GM19455 (cell line): ENCODE results near the gene SLC13A4.
"Not testable (repeated sequence)": the region's sequence is repeated elsewhere in the genome, so short reads cannot be mapped to it uniquely, and the experiment has no call there.

Experiments
- ATAC-seq: cut with Tn5 transposase; IDR thresholded peaks from one replicate; pipeline ENCODE4 v1.9.1; 2021; ENCODE audit not compliant: unreplicated experiment

SLC13A4 gene

DNA sequence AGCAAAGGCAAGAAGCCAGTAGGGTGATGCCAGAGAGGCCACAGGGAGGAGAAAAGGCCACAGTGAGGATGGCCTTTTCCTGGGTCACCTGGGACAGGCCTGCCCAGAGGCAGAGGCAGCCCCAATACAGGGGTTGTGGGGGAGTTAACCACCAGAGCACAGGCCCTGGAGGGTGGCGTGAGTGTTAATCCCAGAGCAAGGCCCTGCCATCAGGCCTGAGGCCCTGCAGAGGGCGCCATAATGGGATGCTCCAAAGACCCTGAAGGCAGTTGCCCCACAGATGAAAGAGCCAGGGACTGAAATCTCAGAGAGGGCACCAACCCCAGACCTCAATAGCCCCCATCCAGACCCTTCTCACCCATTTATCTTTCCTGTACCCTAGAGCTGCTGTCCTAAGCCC lies 23.9 kb downstream of the SLC13A4 start:
- no peak for ATAC-seq

DNA sequence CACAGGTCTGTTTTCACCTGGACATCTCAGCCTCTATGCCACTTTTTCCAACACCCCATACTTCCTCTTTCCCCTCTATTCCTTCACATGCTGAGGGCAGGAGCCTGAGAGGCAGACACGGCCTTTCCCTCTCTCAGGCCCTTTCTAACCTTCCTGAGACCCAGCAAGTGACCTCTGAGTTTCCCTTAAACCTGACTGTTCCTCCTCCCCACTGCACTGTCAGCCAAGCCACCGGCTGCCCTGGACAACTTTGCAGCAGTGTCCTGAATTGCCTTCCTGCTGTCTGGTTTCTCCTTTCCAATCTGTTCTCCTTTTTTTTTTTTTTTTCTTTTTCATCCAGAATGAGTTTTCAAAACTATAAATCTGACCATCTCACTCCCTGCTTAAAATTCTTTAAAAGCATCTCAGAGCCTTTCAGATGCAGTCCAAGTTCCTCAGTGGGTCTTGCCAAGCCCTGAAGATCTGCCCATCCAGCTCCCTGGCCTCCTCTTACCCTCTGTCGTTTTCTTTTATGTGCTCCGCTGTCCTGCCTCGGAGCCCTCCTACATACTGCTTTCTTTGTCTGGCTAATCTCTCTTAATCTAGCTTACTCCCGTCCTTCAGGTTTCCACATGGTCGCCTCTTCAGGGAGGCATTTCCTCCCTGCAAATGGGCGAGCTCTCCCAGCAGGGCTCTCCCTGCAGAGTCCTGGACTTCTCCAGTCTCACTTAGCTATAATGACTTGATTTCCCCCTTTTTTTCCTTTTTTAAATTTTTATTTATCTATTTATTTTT lies 30.5 kb downstream of the SLC13A4 start:
- no peak for ATAC-seq

- no peak for ATAC-seq
Measured at GRCh38 chr7:135693558-135693957, 34.4 kb downstream of the SLC13A4 start.

DNA sequence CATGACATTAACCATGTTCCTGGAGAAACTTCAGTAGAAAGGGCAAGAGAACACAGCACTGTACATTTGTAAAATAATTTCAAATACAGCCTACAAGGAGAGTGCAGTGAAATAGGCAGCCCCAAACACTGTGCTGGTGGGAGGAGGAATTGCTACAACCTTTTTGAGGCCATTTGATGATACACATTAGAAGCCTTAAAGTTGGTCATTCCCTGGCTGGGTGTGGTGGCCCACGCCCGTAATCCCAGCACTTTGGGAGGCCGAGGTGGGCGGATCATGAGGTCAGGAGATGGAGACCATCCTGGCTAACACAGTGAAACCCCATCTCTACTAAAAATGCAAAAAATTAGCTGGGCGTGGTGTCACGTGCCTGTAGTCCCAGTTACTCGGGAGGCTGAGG lies 35.4 kb downstream of the SLC13A4 start:
- ATAC-seq = not testable (repeated sequence)

DNA sequence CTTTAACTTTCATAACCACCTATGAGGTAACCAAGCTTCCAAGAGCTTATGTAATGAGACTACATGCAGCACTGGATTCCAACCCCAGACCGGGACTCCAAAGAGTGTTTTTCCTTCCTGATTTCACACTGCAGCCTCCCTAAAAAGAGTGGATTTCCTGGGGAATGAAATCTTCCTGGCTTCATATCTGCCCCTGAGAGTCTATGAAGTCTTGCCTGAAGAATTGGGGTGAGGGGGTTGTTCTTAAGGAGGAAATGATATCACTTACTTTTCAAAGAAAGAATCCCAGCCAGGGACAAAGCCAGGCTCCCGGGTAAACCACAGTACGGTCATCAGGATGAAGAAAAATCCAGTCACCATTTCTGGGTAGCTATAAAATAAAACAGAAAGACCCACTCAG lies 35.9 kb downstream of the SLC13A4 start:
- no peak for ATAC-seq

- no peak for ATAC-seq
Measured at GRCh38 chr7:135690566-135690965, 37.4 kb downstream of the SLC13A4 start.

DNA sequence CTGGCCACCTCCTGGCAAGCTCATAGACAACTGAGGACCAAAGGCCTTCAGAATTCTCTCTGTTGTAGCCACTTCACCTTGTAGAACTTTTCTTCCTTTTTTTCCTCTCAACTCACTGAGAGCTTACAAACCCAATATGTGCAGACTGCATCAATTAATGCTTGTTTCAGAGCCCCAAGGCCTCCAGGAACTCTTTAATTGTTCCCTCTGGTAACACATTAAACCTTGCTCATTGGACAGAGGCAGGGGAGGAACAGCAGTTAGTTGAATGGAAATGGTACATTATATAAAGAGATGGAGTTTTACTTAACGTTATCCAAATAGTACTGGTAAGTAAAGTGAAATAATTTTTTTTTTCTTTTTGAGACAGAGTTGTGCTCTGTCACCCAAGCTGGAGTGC lies 40.5 kb downstream of the SLC13A4 start:
- no peak for ATAC-seq

DNA sequence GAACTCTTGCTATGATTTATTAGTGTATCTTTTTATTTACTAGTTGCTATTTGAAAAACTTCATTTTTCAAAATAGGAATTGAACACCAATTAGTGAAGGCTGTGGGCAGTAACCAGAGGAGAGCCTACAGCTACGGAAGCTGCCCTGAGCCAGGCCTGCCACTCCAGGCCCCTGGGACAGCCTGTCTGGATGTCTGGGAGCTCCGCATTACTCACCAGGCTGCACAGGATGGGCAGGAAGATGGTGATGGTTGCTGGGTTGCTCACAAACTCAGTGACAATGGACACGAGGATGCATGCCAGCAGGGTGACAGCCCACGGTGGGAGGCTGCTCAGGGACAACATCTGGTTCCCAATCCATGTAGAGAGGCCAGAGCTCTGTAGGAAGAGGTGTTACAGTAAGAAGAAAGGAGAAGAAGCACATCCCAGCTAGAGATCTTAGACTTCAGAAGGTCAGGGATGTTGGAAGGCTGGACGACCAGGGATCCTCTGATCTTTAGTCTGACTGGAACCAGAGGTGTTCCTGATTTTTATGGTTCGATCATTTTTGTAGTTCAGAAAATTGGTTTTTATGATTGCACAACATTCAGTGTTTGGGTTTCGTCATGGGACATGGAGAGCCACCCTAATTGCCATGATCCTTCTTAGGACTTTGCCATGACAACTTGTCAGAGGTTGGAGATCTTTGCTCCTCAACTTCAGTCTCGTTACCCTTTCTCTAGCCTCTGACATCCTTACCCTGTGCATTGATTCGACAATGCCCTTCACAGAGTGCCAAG lies 42.5 kb downstream of the SLC13A4 start:
- ATAC-seq = no peak

DNA sequence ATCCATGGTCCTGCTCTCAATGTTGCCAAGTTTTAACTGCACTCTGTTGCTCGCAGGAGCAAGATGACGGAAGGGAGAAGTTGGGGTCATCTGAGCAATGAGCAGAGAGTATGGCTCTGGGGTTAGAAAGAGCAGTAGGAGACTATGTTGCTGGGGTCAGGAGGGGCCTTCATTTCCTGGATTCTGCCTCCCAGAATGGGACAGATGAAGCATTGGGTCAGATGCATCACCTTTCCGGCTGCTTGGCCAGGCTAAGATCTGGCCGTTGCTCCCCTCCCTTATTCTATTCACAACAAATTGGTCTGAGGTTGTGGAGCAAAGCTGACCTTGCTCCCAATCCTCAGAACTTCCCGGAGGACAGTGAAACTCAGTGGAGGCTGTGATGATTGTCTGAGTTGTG lies 43.3 kb downstream of the SLC13A4 start:
- no peak for ATAC-seq

DNA sequence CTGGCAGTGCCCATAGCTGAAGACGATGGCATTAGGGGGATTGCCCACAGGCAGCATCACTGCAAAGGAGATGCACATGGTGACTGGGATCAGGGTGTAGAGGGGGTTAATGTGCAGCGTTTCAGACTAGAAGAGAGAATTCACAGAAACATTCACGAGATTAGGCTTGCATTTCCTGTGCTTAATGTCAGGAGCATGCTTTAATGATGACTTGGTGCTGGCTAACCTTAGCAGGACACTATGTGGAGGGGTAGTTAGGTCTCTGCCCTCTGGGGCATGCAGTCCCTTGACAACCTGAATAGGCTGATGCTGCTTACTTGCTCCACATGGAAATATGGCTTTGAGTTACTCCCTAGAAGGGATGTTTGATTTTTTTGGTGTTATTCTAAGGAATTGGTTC lies 43.9 kb downstream of the SLC13A4 start:
- no peak for ATAC-seq

DNA sequence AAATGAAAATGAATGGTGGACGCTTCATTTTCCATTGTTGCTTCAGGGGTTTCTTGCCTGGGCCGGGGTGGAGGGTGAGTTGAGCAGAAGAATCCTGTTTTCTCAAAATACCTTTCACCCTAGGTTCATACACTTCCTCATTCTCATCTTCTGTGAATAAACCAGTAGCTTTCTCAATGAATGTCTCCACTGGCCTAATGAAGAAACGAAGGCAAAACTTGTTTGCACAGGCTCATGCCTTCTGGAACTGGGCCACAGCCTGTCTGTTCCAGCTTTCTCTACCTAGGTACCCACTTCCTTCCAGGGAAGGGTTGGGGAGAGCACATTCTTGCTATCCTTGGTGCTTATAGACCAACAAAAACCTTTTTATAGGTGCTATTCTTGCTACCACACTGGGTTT lies 44.4 kb downstream of the SLC13A4 start:
- no peak for ATAC-seq

DNA sequence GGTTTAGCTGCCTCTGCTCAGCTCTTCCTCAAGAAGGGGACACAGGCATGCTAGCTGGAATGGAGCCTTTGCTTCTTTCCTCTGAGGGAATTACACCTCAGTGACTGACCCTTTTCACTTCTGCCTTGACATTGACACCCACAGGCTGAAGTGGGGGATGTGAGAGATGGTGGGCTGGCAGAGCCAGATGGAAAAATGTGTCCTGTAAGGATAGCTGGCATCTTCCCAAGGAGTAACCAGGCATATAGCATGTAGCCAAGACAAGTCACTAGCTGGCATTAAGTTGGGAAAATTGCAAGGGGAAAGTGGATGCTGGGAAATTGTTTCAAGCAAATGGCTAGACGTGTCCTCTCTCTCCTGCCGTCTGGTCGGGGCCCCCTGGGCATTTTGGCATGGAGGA lies 45.8 kb downstream of the SLC13A4 start:
- ATAC-seq = no peak

DNA sequence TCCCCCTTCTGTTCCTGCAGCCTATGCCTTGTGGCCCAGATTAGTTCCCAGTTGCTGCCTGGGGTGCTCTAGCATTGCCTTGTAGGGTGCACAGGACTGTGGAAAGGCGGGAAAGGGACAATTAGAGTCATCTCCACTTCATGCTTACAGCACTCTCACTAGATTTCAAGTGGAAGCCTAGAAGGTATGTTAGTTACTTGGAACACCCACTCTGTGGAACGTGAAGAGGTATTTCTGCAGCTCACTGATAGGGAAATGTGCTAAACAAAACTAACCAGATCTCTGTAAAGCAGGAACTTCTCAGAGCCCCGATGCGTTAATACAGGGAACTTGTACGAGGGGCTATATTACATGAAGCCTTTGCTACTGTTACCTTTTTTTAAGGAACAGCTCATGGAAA lies 46.2 kb downstream of the SLC13A4 start:
- ATAC-seq = no peak

GRCh38 chr7:135678612-135679575 lies 49.1 kb downstream of the SLC13A4 start:
- ATAC-seq = no peak

- ATAC-seq = no peak
Measured at GRCh38 chr7:135673360-135673706, 54.7 kb downstream of the SLC13A4 start.

DNA sequence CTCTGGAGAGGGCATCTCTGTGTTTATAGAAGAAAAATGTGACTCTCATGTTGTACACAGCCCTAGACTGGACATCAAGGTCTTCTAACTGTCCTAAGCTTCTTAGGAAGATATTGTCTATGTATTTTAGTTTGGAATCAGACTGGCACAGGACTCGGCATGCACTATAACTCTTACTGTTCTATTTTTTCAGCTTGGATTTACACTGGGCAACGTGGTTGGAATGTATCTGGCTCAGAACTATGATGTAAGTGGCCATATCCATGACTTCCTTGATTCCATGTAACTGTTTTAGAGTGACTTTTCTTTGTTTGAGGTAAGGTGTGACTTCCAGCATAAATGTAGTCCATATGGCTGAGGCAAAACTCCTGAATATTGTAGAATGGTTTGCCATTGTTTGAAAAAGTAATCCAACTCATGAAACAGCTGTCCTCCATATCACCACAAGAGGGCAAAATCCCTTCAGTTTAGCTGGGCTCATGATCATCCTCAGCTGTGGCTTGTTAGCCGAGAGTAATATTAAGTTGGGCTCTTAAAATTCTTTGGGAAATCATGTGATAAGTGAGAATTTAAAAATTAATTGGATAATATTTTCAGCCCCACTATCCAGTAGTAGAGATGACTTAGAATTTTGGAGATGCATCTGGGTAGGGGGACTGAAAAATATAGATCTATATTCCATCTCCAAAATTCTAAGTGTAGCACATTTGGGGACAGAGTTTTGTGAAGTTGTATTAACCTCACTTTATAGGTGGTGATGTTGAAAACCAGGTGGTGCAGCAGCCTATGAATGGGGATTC lies 55.2 kb downstream of the SLC13A4 start:
- peak; percentile 87 for ATAC-seq

- no peak for ATAC-seq
Measured at GRCh38 chr7:135670179-135670578, 57.8 kb downstream of the SLC13A4 start.

GRCh38 chr7:135669774-135670173 lies 58.2 kb downstream of the SLC13A4 start:
- ATAC-seq = no peak

- ATAC-seq = not testable (repeated sequence)
Measured at GRCh38 chr7:135668852-135669395, 59.1 kb downstream of the SLC13A4 start.

- ATAC-seq = not testable (repeated sequence)
Measured at GRCh38 chr7:135667626-135668025, 60.4 kb downstream of the SLC13A4 start.
